H1 (cell line): ENCODE data around the gene SPACA4.

Experiments
- EGR1 ChIP-seq: IDR thresholded peaks from 2 replicates; pipeline ENCODE4 v1.6.1; 2011; ENCODE audit warnings: low read depth, low read length, borderline replicate concordance
- FOSL1 ChIP-seq: IDR thresholded peaks from 2 replicates; pipeline ENCODE4 v1.6.1; 2011; ENCODE audit warnings: mild to moderate bottlenecking, low read depth, low read length, moderate library complexity; ENCODE audit not compliant: insufficient read depth
- GABPA ChIP-seq: IDR thresholded peaks from 2 replicates; pipeline ENCODE4 v1.6.1; 2011; ENCODE audit warnings: mild to moderate bottlenecking, low read length, moderate library complexity, borderline replicate concordance; ENCODE audit not compliant: insufficient read depth
- HDAC6 ChIP-seq: IDR thresholded peaks from one replicate; pipeline ENCODE4 v1.7.1; 2012; ENCODE audit warnings: low read depth, mild to moderate bottlenecking, inconsistent platforms, low read length, moderate library complexity
- KDM1A ChIP-seq: fragments of 200-600, 300-600 bp; sonication (generic); IDR thresholded peaks from 2 replicates; pipeline ENCODE4 v1.7.1; 2016; ENCODE audit warnings: mild to moderate bottlenecking, low read length, borderline replicate concordance
- MAX ChIP-seq: IDR thresholded peaks from 2 replicates; pipeline ENCODE4 v1.6.1; 2012; ENCODE audit warnings: inconsistent platforms
- POLR2A ChIP-seq, 2 experiments: IDR thresholded peaks; 1 replicate in 1 of 2; 2 replicates in 1 of 2; pipeline ENCODE4 v1.6.1; 2011; ENCODE audit warnings: low read depth in 2 of 2, low read length in 2 of 2, mild to moderate bottlenecking in 2 of 2; ENCODE audit errors: control extremely low read depth in 1 of 2
- POLR2AphosphoS5 ChIP-seq: IDR thresholded peaks from 2 replicates; pipeline ENCODE4 v1.6.1; 2011; ENCODE audit warnings: low read depth, low read length
- TEAD4 ChIP-seq: IDR thresholded peaks from 2 replicates; pipeline ENCODE4 v1.6.1; 2012; ENCODE audit warnings: low read depth, low read length, inconsistent platforms, mixed read lengths
- ZNF274 ChIP-seq: IDR thresholded peaks from 2 replicates; pipeline ENCODE4 v1.7.0; 2012; ENCODE audit warnings: low read length, borderline replicate concordance; ENCODE audit errors: extremely low read depth
- TF ChIP-seq, protein P1 (sequence below), 3 experiments: IDR thresholded peaks; 1 replicate in 2 of 3; 2 replicates in 1 of 3; pipeline versions ENCODE4 v1.5.1 to v1.6.1; 2011; ENCODE audit warnings: low read length in 3 of 3, mild to moderate bottlenecking in 3 of 3, inconsistent platforms in 2 of 3, low read depth in 1 of 3, moderate library complexity in 1 of 3; ENCODE audit not compliant: insufficient read depth in 1 of 3; ENCODE audit errors: control extremely low read depth in 1 of 3
- TF ChIP-seq, protein P2 (sequence below): IDR thresholded peaks from 2 replicates; pipeline ENCODE4 v1.6.1; 2011; ENCODE audit warnings: low read length, improper control_type of control experiment

DNA sequence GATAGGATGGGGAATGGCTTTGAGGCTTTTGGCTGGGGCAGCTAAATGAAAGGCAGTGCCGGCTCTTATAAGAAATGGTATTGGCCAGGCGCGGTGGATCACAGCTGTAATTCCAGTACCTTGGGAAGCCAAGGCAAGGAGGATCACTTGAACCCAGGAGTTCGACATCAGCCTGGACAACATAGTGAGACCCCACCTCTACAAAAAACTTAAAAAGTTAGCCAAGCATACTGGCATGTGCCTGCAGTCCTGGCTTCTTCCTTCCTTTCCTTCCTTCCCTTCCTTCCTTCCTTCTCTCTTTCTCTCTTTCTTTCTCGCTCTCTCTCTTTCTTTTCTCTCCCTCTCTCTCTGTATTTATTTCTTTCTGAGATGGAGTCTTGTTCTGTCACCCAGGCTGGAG lies 36.3 kb downstream of the SPACA4 start:
- TF ChIP-seq POLR2A (IDR thresholded peaks at IDR 0.05; ENCODE audit: control extremely low read depth in 1 of 2, low read depth in 2 of 2, low read length in 2 of 2) (no peak), FOSL1 (no peak), HDAC6 (no peak), MAX (no peak), EGR1 (no peak), POLR2AphosphoS5 (no peak), TEAD4 (no peak), ZNF274 (no peak), KDM1A (no peak), GABPA (no peak)
- TF ChIP-seq, protein P1, sequence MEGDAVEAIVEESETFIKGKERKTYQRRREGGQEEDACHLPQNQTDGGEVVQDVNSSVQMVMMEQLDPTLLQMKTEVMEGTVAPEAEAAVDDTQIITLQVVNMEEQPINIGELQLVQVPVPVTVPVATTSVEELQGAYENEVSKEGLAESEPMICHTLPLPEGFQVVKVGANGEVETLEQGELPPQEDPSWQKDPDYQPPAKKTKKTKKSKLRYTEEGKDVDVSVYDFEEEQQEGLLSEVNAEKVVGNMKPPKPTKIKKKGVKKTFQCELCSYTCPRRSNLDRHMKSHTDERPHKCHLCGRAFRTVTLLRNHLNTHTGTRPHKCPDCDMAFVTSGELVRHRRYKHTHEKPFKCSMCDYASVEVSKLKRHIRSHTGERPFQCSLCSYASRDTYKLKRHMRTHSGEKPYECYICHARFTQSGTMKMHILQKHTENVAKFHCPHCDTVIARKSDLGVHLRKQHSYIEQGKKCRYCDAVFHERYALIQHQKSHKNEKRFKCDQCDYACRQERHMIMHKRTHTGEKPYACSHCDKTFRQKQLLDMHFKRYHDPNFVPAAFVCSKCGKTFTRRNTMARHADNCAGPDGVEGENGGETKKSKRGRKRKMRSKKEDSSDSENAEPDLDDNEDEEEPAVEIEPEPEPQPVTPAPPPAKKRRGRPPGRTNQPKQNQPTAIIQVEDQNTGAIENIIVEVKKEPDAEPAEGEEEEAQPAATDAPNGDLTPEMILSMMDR (IDR thresholded peaks at IDR 0.05; ENCODE audit: control extremely low read depth in 1 of 3, insufficient read depth in 1 of 3, low read depth in 1 of 3, low read length in 3 of 3): no peak
- TF ChIP-seq, protein P2, sequence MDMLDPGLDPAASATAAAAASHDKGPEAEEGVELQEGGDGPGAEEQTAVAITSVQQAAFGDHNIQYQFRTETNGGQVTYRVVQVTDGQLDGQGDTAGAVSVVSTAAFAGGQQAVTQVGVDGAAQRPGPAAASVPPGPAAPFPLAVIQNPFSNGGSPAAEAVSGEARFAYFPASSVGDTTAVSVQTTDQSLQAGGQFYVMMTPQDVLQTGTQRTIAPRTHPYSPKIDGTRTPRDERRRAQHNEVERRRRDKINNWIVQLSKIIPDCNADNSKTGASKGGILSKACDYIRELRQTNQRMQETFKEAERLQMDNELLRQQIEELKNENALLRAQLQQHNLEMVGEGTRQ: no peak
